Heart right ventricle (tissue), 16 donors: ENCODE measurements around the gene RNH1. TPM values are rescaled to one million over a fixed set of nuclear protein-coding genes. Genes with fewer than 3 reads are reported as not detected.
"Not testable (repeated sequence)": the region's sequence is repeated elsewhere in the genome, so short reads cannot be mapped to it uniquely, and the experiment has no call there.

ENCODE experiments used
- ATAC-seq, 8 donors: fragments of 200-7000 bp; cut with Tn5 transposase; one replicate each; pipeline ENCODE4 v1.9.1; 2020; ENCODE audit warnings: mild to moderate bottlenecking in 8 of 8, moderate library complexity in 8 of 8, moderate number of reproducible peaks in 1 of 8
- DNase-seq, 2 donors: peaks; one replicate each; pipeline ENCODE4 v3.0.0-alpha.2; 2020
- H3K27ac ChIP-seq, 10 donors: fragments of 200-600 bp; sonication (generic) in 2 of 10; one replicate each; pipeline versions ENCODE4 v1.5.0 to v1.8.0; 2020 to 2022; ENCODE audit warnings: mild to moderate bottlenecking in 3 of 10
- H3K27me3 ChIP-seq, 7 donors: fragments of 200-600 bp; one replicate each; pipeline ENCODE4 v1.8.0; 2021 to 2022; ENCODE audit warnings: mild to moderate bottlenecking in 2 of 7
- H3K36me3 ChIP-seq, 9 donors: fragments of 200-600 bp; sonication (generic) in 1 of 9; one replicate each; pipeline versions ENCODE4 v1.5.0 to v1.8.0; 2020 to 2022; ENCODE audit warnings: mild to moderate bottlenecking in 2 of 9
- H3K4me1 ChIP-seq, 9 donors: fragments of 200-600 bp; sonication (generic) in 1 of 9; one replicate each; pipeline versions ENCODE4 v1.5.0 to v1.8.0; 2020 to 2022; ENCODE audit warnings: mild to moderate bottlenecking in 4 of 9
- H3K4me3 ChIP-seq, 10 donors: fragments of 200-600 bp; sonication (generic) in 2 of 10; one replicate each; pipeline versions ENCODE4 v1.5.0 to v1.8.0; 2020 to 2022; ENCODE audit warnings: mild to moderate bottlenecking in 7 of 10, moderate library complexity in 2 of 10
- H3K9me3 ChIP-seq, 11 donors: fragments of 200-600 bp in 10 of 11; sonication (generic) in 2 of 11; one replicate each; pipeline versions ENCODE4 v1.5.0 to v1.8.0; 2013 to 2022; ENCODE audit warnings: mild to moderate bottlenecking in 2 of 11, control low read depth in 1 of 11, moderate library complexity in 1 of 11
- CTCF ChIP-seq, 9 donors: fragments of 200-600 bp; sonication (generic) in 2 of 9; IDR thresholded peaks; one replicate each; pipeline versions ENCODE4 v1.5.0 to v1.8.0; 2021 to 2022; ENCODE audit warnings: antibody characterized with exemption in 9 of 9, mild to moderate bottlenecking in 5 of 9, moderate library complexity in 1 of 9
- WGBS, 2 donors: extraction: QIAGEN DNeasy Blood & Tissue Kit; methylation state at CpG; one replicate each; pipeline ENCODE4 v1.1.7; 2013; ENCODE audit warnings: inconsistent platforms in 1 of 2; 5-methylcytosine and 5-hydroxymethylcytosine counted together
- intact Hi-C, 10 donors: fragments of 100-400 bp; cut with DNase I; formaldehyde crosslinking; loops; one replicate each; pipeline versions ENCODE4 v1.11.1 to v1.14.2; 2022
- polyA plus RNA-seq, 2 donors: library from polyadenylated mRNA; stranded (reverse); fragments of 200-250 nt; gene quantifications; one replicate each; pipeline ENCODE4 v1.2.3, GENCODE V29; 2013
- total RNA-seq, 10 donors: library from RNA; stranded (reverse); fragmentation: NEBNext Ultra II Directional in 3 of 10; extraction: Animal tissue kit (Norgen Biotek cat#: 25700) in 3 of 10; gene quantifications; one replicate each; pipeline versions ENCODE4 v1.2.1 to v1.2.4, GENCODE V29; 2021 to 2023
- donor health status: Arrhythmogenic right ventricular cardiomyopathy.
- donor health status: ischemic (EF 13 %, LVEDD 7.1; RV severe dilation, severe dysfunction).
- donor health status: healthy with polysubstance abuse.
- donor health status: DM: no; HTN: yes; CAD: no.
- donor health status: DM: no; HTN: no; CAD: no.
- donor health status: ischemic (EF 25% LVEDD 6.9; RV normal size, moderate dysfunction).
- donor health status: ischemic (EF 25% LVEDD 5.7; RV mildly dilated, moderate dysfunction).
- donor health status: healthy.
- donor health status: DM: yes; HTN: yes; CAD: no.
- donor health status: Ischemic cardiomyopathy.
- donor health status: ischemic (EF 35%, LVEDD 5.7; RV mildly dilated, moderate dysfunction).
- donor health status: nonischemic (EF 11% LVEDD 7.7; RV severe dilation, severe dysfunction).
- donor health status: DM: yes; HTN: yes; CAD: no.
- donor health status: PGD.
- donor health status: ischemic (EF 29% LVEDD 5.4; RV normal size, mild dysfunction).
- donor health status: nonischemic (EF 23%, LVEDD 6.1; RV moderate dilation, normal function).

The RNH1 gene
- total and polyA plus RNA-seq, 12 donors, result 37.4 to 221 (median 153) TPM

DNA sequence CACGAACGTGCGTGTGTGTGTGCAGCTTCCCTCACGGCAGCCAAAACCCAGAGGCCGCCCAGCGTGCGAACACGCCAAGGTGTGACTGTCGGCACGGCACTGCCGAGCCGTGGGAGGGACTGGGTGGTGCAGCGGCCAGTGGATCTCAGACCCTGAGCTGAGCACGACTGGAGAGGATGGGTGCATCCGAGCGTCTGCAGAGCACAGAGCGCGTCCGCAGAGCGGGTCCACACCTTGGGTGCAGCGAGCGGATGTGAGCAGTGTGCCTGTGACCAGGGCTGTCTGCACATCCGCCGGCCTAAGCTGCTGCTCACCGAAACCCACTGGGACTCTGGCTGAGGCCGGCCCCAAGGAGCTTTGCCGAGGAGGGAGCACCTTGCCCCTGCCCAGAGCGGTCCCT, 34.2 kb downstream of the RNH1 start:
- no peak for TF ChIP-seq CTCF (IDR thresholded peaks at IDR 0.05)
- ATAC-seq (peak in 1 of 8 donors; percentile 3), DNase-seq (no peak)
- Histone ChIP-seq H3K36me3 (peaks cover 0 to 3% (median 0%) of the 10 kb centered on the region in 9 donors), H3K27ac (no peak overlapping the region), H3K4me1 (peaks cover 9 to 28% (median 22%) of the 10 kb centered on the region in 9 donors), H3K4me3 (no peak overlapping the region), H3K27me3 (no peaks in the 10 kb centered on the region), H3K9me3 (no peaks in the 10 kb centered on the region)
- intact Hi-C loops, result no loop called here
- 94 to 95% methylated on average over 28 of the region's 28 CpGs for WGBS, 2 donors

DNA sequence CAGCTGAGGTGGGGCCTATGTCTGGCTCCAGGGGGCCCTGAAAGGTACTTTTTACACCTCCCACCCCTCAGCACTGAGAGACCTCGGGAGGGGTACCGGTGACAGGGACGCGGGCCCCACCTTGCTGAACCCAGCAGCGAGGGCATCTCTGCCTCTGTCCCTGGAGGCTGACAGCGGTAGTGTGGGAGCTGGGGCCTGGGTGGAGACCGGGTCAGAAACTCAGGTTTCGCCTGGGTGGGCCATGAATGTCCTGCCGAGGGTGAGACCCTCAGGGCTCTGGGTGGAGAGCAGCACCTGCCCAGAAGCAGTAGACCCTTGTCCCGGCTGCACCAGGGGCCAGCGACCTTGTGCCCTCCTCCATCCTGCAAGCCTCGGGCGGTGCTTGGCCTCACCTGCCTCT, 34.8 kb downstream of the RNH1 start:
- Histone ChIP-seq H3K4me3 (no peak overlapping the region), H3K4me1 (peaks cover 9 to 28% (median 22%) of the 10 kb centered on the region in 9 donors), H3K27me3 (no peaks in the 10 kb centered on the region), H3K36me3 (peaks cover 0 to 3% (median 0%) of the 10 kb centered on the region in 9 donors), H3K27ac (no peak overlapping the region), H3K9me3 (no peaks in the 10 kb centered on the region)
- intact Hi-C loops, result no loop called here
- WGBS, 2 donors, result 93 to 95% methylated on average over 13 of the region's 13 CpGs
- no peak for DNase-seq
- no peak for ATAC-seq
- no peak for TF ChIP-seq CTCF (IDR thresholded peaks at IDR 0.05)

DNA sequence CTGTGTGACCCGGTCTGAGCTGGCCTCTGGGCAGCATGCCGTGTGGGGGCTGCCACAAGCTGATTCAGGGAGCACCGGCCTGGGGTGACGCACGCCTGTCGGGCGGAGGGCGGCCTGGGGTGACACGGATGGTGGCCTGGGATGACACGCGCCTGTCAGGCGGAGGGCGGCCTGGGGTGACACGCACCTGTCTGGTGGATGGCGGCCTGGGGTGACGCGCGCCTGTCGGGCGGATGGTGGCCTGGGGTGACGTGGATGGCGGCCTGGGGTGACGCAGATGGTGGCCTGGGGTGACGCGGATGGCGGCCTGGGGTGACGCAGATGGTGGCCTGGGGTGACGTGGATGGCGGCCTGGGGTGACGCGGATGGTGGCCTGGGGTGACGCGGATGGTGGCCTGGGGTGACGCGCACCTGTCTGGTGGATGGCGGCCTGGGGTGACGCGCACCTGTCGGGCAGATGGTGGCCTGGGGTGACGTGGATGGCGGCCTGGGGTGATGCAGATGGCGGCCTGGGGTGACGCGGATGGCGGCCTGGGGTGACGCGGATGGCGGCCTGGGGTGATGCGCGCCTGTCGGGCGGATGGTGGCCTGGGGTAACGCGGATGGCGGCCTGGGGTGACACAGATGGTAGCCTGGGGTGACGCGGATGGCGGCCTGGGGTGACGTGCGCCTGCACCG, 35.4 kb downstream of the RNH1 start:
- peaks cover 0 to 2% (median 0%) of the 10 kb centered on the region in 9 donors for H3K36me3 ChIP-seq
- peaks cover 9 to 28% (median 22%) of the 10 kb centered on the region in 9 donors for H3K4me1 ChIP-seq
- H3K27me3 ChIP-seq, result no peaks in the 10 kb centered on the region
- 97 to 98% methylated on average over 60 to 61 of the region's 61 CpGs for WGBS, 2 donors
- no peak for ATAC-seq
- intact Hi-C loops, result no loop called here
- H3K4me3 ChIP-seq, result no peak overlapping the region
- no peaks in the 10 kb centered on the region for H3K9me3 ChIP-seq
- peak overlapping the region in 1 of 10 donors; percentile 89 for H3K27ac ChIP-seq
- no peak for TF ChIP-seq CTCF (IDR thresholded peaks at IDR 0.05)
- DNase-seq, result no peak

DNA sequence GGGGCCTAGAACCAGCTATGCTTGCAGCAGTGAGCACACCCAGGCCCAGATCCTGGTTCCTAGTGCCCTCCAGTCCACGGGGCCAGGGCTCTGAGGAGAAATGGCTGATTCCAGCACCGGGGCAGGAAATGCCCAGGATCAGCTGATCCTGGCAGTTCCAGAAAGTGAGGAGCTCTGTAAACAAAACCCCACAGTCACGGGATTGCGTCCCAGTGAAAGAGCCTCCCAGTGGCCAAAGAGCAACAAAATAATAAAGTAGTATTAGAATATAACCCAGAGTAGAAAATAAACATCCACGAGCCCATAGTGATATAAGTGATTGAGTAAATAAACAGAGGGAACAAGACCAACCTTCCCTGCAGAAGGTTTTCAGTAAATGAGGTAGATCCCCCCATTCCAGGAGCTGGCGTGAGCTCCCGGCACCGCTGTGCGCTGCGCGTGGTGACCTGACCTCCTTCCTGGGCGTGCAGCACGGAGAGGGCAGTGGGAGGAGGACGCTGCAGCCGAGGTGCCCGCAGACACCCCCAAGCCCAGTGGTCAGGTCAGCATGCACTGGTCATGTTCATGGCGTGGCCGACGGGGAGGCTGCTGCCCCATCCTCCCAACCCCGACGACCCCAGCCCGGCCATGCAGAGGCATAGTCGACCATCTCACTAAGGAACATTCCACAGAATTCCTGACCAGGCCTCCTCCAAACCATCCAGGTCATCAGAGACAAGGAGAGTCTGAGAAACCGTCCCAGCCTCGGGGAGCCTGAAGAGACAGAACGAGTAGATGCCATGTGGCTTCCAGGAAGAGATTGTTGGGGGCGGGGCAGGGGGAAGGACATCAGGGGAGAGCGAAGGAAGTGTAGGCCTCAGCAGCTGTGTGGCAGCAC, 37.1 kb downstream of the RNH1 start:
- peak in 5 of 9 donors; percentile 19 to 38 (median 30) for TF ChIP-seq CTCF (IDR thresholded peaks at IDR 0.05)
- Histone ChIP-seq H3K27me3 (no peaks in the 10 kb centered on the region), H3K27ac (peak overlapping the region; percentile 49 to 89 (median 76)), H3K36me3 (peaks cover 0 to 6% (median 3%) of the 10 kb centered on the region in 9 donors), H3K4me1 (peaks cover 9 to 28% (median 22%) of the 10 kb centered on the region in 9 donors), H3K9me3 (no peaks in the 10 kb centered on the region), H3K4me3 (peak overlapping the region in 9 of 10 donors; percentile 3 to 43 (median 27))
- intact Hi-C loops, result loop anchor here in 1 of 10 donors (5.0 kb wide), 1 partner anchor 37 kb away; the partner anchor contains the start of gene RNH1
- peak in 1 of 2 donors; percentile 50 for DNase-seq
- WGBS, 2 donors, result 65 to 75% methylated on average over 28 of the region's 28 CpGs
- ATAC-seq, result peak; percentile 49 to 89 (median 78)

- peak overlapping the region in 9 of 10 donors; percentile 3 to 43 (median 27) for H3K4me3 ChIP-seq
These were observed 37.9 kb downstream of the RNH1 start for GRCh38 chr11:469026-469683.

More at GRCh38 chr11:469026-469683, 37.9 kb downstream of the RNH1 start:
- not testable (repeated sequence) for H3K9me3 ChIP-seq, DNase-seq, H3K27me3 ChIP-seq
- peak in 1 of 8 donors; percentile 2 for ATAC-seq
- peaks cover 9 to 28% (median 22%) of the 10 kb centered on the region in 9 donors for H3K4me1 ChIP-seq
- peak overlapping the region; percentile 49 to 89 (median 76) for H3K27ac ChIP-seq
- WGBS, 2 donors, result 28 to 43% methylated on average over 18 to 19 of the region's 19 CpGs
- intact Hi-C loops, result loop anchor here in 1 of 10 donors (5.0 kb wide), 1 partner anchor 38 kb away; the partner anchor contains the start of gene RNH1
- H3K36me3 ChIP-seq, result peaks cover 0 to 13% (median 4%) of the 10 kb centered on the region in 9 donors
